Limb (tissue), 2 donors: ENCODE measurements around the gene WDFY1.
A peak's percentile ranks its signal among the peaks of the same experiment; 100 is the strongest.
"Not testable (repeated sequence)": the region's sequence is repeated elsewhere in the genome, so short reads cannot be mapped to it uniquely, and the experiment has no call there.

ENCODE experiments used
- DNase-seq, 2 donors: peaks; one replicate each; pipeline ENCODE4 v3.0.0-alpha.2; 2016; ENCODE audit errors: extremely low spot score in 2 of 2

WDFY1 gene

GRCh38 chr2:223957092-223957851, 12.1 kb upstream of the WDFY1 start, which contains the start of gene MRPL44:
MRPL44 (plus strand) TSS chr2:223957463; CDS start chr2:223957473, 10 bp downstream.
- peak; percentile 94 to 99 for DNase-seq

- no peak for DNase-seq
Observed at GRCh38 chr2:223956300-223956699, 11.2 kb upstream of the WDFY1 start.

- DNase-seq, result no peak
Observed at GRCh38 chr2:223954401-223954800, 9.3 kb upstream of the WDFY1 start.

- DNase-seq, result no peak
Observed at GRCh38 chr2:223952280-223952968, 7.3 kb upstream of the WDFY1 start.

- no peak for DNase-seq
Observed at GRCh38 chr2:223950448-223951347, 5.6 kb upstream of the WDFY1 start.

GRCh38 chr2:223949241-223949840, 4.2 kb upstream of the WDFY1 start:
- no peak for DNase-seq

GRCh38 chr2:223947711-223948205, 2.6 kb upstream of the WDFY1 start:
- no peak for DNase-seq

- no peak for DNase-seq
Observed at GRCh38 chr2:223945755-223946154, 620 bp upstream of the WDFY1 start.

GRCh38 chr2:223944166-223944702, 901 bp downstream of the WDFY1 start:
- peak in 1 of 2 donors; percentile 71 for DNase-seq

GRCh38 chr2:223943561-223944008, 1.6 kb downstream of the WDFY1 start:
- no peak for DNase-seq

GRCh38 chr2:223943135-223943534, 2.0 kb downstream of the WDFY1 start:
- no peak for DNase-seq

GRCh38 chr2:223941579-223942277, 3.4 kb downstream of the WDFY1 start:
- DNase-seq, result no peak

- DNase-seq, result not testable (repeated sequence)
Observed at GRCh38 chr2:223939438-223939837, 5.7 kb downstream of the WDFY1 start.

- DNase-seq, result no peak
Observed at GRCh38 chr2:223937535-223937934, 7.6 kb downstream of the WDFY1 start.

- no peak for DNase-seq
Observed at GRCh38 chr2:223936862-223937326, 8.2 kb downstream of the WDFY1 start.

GRCh38 chr2:223935459-223936125, 9.5 kb downstream of the WDFY1 start:
- DNase-seq, result no peak

GRCh38 chr2:223934870-223935269, 10.3 kb downstream of the WDFY1 start:
- no peak for DNase-seq

- no peak for DNase-seq
Observed at GRCh38 chr2:223932816-223933800, 12.0 kb downstream of the WDFY1 start.
